WI38 (cell line): ENCODE results near the gene UBAP2.

Experiments used
- H3K4me3 ChIP-seq: 2 replicates; pipeline ENCODE4 v1.5.1; 2011; ENCODE audit warnings: low read depth, mild to moderate bottlenecking, control low read depth, low read length
- CTCF ChIP-seq: IDR thresholded peaks from 2 replicates; pipeline ENCODE4 v1.5.1; 2012; ENCODE audit warnings: low read depth, mild to moderate bottlenecking, control low read depth, low read length

The UBAP2 gene

GRCh38 chr9:34069831-34070230, 21.1 kb upstream of the UBAP2 start:
- no peak for TF ChIP-seq CTCF
- H3K4me3 ChIP-seq, result no peak overlapping the region

- no peak for TF ChIP-seq CTCF
- no peak overlapping the region for H3K4me3 ChIP-seq
These were observed 16.9 kb upstream of the UBAP2 start for GRCh38 chr9:34065541-34065940.

GRCh38 chr9:34059954-34060353, 11.3 kb upstream of the UBAP2 start:
- no peak overlapping the region for H3K4me3 ChIP-seq
- no peak for TF ChIP-seq CTCF

- no peak for TF ChIP-seq CTCF
- H3K4me3 ChIP-seq, result no peak overlapping the region
These were observed 10.6 kb upstream of the UBAP2 start for GRCh38 chr9:34059281-34059680.

GRCh38 chr9:34049630-34050384, 1.1 kb upstream of the UBAP2 start:
- no peak for TF ChIP-seq CTCF
- H3K4me3 ChIP-seq, result peak overlapping the region; percentile 94

GRCh38 chr9:34047864-34048726, 592 bp downstream of the UBAP2 start:
- TF ChIP-seq CTCF, result no peak
- peak overlapping the region; percentile 94 for H3K4me3 ChIP-seq
